IPS DF 4.7 (cell line): Measurements from ENCODE around the gene EPHA8.

Experiments used
- DNase-seq: peaks from one replicate; pipeline ENCODE4 v3.0.0-alpha.2; 2013; ENCODE audit warnings: low spot score; ENCODE audit errors: extremely low read depth

The EPHA8 gene

DNA sequence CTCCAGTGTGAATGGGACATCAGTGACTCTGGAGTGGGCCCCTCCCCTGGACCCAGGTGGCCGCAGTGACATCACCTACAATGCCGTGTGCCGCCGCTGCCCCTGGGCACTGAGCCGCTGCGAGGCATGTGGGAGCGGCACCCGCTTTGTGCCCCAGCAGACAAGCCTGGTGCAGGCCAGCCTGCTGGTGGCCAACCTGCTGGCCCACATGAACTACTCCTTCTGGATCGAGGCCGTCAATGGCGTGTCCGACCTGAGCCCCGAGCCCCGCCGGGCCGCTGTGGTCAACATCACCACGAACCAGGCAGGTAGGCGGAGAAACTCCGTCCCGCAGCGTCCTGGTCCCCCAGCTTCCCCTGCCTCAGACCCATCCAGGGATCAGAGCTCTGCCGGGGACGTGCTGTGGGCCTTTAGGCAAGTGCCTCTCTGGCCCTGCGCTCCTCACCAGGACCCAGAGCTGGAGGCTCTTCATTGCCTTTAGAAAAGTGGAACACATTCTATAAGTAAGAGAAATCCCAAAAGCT is 25.7 kb downstream of the EPHA8 start:
- DNase-seq, result no peak

DNA sequence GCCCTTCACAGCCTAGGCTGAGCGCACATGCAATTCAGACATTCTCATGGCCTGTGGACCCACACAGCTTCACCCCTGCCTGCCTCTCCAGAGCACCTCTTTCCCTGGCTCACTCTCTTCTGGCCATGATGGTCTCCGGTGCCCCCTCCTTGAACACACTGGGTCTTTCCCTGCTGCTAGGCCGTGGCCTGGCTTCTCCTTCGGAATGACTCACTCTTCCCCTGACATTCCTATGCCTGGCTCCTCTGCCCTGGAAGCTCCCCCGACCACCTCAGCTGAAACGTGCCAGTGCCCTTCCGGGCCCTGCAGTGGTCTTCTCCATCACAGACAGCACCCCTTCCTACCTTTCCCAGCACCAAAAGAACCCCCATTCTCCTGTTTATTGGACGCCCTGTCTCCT is 28.3 kb downstream of the EPHA8 start:
- no peak for DNase-seq

DNA sequence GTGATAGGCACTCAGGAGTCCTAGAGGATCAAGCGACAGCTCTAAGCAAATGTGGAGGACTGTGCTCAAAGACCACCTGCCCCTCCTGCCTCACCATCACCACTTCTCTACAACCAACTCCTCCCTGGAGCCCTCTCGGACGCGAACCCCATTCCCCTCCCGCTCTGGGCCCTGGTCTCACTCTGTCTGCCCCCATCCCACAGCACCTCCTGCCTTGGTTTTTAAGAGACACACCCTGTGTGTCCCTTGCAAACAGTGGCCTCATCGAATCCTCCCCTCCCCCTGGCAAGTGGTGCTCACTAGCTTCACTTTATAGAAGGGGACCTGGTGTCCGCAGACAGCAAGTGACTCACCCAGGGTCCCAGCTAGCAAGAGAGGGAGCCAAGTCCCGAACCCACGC is 28.8 kb downstream of the EPHA8 start:
- no peak for DNase-seq

DNA sequence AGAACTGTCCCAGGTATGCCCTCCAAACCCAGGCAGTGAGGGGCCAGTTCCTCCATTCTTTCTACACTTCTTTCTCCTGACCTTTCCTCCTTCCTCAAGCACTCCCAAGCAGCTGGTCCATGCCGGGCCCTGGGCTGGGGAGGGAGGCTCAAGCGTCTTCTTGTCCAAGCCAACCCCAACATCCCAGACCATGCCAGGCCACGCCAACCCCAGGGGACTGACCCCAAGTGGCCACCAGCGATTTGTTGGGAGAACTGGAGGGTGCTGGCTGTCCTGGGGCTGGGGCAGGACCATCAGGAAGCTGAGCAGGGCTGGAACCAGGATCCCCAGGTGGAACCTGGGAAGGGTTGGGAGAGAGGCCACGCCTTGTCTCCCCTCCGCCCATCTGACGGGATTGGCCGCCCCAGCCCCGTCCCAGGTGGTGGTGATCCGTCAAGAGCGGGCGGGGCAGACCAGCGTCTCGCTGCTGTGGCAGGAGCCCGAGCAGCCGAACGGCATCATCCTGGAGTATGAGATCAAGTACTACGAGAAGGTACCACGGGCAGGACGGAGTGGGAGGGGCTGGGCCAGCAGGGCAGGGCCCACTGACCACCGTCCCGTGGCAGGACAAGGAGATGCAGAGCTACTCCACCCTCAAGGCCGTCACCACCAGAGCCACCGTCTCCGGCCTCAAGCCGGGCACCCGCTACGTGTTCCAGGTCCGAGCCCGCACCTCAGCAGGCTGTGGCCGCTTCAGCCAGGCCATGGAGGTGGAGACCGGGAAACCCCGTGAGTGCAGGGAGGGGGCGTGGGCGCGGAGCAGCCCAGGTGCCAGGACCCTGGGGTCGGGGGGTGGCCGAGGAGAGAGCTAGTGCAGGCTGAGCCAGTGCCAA is 29.9 kb downstream of the EPHA8 start:
- no peak for DNase-seq

DNA sequence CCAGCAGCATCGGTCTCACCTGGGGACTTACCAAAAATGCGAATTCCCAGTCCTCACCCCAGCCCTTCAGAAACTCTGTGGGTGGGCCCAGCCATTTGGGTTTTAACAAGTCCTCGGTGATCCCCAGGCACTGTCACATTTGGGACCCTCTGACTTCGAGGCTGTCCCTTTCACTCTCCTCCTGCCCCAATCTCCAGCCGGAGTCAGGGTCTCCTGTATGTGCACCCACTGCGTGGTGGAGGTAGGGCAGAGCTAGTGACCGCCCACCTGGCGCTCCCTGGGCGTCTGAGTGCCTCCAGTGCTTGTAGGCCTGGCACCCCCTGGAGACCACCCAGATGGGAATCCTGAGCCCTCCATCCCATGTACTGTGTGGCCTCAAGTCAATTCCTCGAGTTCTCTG is 31.1 kb downstream of the EPHA8 start:
- no peak for DNase-seq

DNA sequence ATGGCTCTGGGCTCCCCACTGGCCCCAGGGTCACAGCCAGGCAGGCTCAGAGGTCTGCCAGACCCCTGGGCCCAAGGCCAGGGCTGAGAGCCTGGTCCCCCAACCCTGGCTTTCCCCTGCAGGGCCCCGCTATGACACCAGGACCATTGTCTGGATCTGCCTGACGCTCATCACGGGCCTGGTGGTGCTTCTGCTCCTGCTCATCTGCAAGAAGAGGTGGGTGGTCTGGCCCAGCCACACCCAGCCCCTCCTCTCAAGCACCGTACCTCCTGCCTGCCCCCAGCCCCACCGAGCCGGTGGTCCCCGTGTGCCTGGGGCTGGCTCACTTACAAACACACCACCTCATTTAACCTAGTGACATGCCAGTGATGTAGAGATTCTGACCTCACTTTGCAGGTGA is 31.8 kb downstream of the EPHA8 start:
- no peak for DNase-seq

DNA sequence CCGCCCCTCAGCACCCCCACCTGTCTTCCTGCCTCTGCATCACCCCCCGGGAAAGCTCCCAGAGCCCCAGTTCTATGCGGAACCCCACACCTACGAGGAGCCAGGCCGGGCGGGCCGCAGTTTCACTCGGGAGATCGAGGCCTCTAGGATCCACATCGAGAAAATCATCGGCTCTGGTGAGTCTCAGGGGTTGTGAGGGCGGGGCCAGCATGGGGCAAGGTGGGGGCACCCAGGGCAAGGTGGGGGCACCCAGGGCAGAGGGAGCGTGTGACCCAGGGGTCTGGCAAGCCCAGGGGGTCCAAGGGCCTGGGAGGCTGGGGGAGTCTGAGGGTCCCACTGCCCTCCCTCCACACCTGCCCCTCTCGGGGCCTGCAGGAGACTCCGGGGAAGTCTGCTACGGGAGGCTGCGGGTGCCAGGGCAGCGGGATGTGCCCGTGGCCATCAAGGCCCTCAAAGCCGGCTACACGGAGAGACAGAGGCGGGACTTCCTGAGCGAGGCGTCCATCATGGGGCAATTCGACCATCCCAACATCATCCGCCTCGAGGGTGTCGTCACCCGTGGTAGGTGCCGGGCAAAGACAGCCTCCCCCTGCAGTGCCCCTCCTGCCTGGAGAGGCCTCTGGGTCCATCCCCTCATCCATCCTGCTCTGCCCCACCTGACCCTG is 34.1 kb downstream of the EPHA8 start:
- DNase-seq, result no peak

DNA sequence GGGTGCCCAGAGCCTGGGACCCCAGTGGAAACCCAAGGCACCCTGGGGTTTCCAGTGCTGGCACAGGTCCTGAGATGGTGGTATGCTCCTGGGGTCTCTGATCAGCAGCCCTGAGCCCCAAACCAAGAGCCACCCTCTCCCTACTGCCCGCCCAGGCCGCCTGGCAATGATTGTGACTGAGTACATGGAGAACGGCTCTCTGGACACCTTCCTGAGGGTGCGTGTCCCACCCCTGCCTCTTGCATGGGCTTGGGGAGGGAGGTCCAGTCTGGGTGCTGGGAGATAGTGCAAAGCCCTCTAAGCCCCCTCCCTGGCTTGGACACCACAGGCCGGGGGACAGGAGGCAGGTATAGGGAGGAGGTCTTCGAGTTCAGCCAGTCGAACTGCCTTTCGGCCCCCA is 34.7 kb downstream of the EPHA8 start:
- DNase-seq, result no peak

DNA sequence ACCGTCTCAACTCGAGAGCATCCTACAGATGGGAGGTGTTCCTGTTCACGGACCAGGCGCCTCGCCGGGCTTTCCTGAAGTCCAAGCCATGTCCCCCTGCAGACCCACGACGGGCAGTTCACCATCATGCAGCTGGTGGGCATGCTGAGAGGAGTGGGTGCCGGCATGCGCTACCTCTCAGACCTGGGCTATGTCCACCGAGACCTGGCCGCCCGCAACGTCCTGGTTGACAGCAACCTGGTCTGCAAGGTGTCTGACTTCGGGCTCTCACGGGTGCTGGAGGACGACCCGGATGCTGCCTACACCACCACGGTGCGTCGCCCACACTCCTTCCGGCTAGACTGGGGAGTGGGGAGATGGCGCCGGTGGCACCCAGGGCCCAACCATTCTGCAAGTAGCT is 35.4 kb downstream of the EPHA8 start:
- no peak for DNase-seq

DNA sequence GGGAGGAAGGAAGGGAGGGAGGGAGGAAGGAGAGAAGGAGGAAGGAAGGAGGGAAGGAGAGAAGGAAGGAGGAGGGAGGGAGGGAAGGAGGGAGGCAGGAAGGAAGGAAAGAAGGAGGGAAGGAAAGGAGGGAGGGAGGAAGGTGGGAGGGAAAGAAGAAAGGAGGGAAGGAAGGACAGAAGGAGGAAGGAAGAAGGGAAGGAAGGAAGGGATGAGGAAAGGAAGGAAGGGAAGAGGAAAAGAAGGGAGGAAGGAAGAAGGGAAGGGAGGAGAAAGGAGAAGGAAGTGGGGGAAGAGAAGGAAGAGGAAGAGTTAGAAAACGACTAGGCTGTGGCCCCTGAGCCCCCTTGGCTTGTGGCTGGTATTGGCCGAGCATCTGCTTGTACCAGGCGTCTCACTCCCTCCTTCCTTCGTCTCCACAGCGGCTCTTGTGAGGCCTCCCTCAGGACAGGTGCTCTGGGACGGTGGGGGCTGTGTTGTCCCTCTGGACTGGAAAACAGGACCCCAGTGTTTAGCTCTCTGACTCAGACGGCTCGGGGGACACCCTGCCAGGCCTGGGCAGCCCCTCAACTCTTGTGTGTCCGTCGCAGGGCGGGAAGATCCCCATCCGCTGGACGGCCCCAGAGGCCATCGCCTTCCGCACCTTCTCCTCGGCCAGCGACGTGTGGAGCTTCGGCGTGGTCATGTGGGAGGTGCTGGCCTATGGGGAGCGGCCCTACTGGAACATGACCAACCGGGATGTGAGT is 37.0 kb downstream of the EPHA8 start:
- no peak for DNase-seq

DNA sequence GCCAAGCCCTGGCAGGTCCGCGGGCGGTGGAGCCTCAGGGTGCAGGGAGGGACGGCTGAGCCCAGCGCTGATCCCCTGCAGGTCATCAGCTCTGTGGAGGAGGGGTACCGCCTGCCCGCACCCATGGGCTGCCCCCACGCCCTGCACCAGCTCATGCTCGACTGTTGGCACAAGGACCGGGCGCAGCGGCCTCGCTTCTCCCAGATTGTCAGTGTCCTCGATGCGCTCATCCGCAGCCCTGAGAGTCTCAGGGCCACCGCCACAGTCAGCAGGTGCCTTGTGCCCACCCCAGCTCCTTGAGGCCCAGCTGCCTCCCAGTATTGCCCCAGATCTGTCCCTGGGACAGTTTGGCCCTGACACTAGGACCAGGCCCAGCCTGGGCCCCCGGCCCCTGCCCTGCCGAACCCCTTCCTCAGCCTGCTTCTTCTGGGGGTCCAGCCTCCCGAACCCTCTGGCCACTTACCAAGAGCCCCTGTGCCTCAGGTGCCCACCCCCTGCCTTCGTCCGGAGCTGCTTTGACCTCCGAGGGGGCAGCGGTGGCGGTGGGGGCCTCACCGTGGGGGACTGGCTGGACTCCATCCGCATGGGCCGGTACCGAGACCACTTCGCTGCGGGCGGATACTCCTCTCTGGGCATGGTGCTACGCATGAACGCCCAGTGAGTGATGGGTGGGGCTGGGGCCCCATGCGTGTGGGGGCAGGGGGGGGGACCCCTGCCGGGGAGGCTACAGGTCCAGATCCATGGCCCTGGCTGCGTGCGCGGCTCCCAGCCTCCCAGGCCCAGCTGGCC is 37.7 kb downstream of the EPHA8 start:
- DNase-seq, result no peak

DNA sequence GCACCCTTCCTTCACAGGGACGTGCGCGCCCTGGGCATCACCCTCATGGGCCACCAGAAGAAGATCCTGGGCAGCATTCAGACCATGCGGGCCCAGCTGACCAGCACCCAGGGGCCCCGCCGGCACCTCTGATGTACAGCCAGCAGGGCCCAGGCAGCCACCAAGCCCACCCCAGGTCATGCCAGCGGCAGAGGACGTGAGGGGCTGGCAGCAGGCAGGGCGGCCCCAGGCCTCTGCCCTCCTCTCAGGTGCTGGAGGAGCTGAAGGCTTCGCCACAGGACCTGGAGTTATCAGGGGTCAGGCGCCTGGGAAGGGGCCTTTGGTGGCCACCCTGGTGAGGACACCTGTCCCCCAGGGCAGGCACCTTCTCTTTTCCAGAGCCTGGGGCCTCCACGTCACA is 38.3 kb downstream of the EPHA8 start:
- no peak for DNase-seq

DNA sequence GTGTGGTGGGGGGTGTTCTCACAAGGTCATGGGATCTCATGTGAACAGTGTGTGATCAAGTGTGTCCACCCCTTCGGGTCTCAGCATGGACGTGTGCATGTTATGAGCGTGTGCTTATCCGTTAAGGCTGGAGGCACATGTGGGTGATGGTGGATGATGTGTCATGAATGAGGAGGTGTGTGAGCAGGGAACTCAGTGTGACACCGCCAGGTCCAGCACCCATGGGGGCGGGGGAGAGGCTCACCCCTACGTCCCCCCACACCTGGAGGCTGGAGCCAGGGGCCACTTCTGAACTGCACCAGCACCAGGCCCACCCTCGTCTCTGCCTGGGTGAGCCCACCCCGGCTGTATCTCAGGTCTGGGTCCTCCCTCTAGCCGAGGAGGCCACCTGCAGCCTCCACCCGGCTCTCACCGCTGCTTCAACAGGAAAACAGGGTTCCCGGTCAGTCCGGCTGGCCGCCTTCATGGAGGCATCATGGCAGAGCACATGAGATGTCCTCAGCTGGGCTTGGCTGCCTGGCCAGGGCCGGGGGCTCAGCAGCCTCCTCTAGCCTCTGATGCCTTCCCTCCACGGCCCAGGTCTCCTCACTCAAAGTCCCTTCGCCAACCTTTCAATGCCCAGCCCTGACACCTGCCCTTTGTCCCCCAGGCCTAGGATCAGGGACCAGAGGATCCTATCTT is 38.9 kb downstream of the EPHA8 start:
- no peak for DNase-seq

DNA sequence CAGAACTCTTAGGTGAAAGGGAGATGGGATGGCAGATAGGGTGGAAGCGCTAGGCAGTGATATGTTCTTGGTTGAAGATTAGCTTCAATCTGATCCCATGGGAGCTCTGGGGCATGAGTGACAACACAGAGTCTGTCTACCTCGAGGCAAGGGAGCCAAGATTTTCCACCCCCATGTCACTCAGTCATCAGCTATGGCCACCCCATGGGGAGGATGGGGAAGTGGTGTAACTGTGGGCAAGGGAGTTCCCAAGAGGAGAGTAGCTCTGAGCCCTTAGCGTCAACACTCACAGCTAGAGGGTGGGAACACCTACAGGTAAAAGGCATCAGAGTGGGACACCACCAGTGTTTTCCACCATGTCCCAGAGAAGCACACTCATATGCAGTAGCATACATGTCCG is 42.9 kb downstream of the EPHA8 start:
- no peak for DNase-seq

DNA sequence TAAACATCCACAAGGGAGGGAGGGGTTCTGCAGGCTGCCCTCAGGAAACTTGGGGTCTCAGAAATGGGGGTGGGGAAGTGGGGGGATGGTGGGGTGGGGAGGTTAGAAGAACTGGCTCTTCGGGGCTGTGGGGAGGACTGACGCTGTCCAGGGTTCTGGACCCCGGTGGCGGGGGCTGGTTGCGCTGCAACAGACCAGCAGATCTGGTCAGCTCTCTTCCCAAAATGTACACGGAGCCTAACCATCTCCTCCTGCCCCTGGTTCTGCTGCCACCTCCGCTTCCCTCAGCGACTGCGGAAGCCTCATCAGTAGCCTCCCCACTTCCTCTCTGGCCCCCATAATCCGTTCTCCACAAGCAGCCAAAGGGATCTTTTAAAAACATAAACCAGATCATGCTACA is 43.9 kb downstream of the EPHA8 start:
- DNase-seq, result no peak

DNA sequence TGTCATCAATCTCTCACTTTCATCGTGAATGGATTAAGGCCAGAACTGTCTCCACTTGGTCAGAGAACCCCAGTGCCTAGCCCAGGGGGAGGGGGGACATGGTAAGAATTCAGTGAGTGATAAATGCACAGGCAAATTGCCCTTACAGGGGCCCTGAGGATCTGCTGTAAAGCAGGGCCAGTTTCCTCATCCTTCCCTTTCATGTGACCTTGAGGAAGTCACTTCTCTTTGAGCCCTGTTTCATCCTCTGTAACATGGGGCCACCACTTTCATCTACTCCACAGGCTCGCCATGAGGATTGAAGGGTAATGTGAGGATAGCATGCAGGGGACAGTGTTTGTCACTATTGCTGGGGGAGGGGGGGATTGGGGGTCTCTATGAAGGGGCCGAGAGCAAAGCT is 45.1 kb downstream of the EPHA8 start:
- DNase-seq, result no peak

DNA sequence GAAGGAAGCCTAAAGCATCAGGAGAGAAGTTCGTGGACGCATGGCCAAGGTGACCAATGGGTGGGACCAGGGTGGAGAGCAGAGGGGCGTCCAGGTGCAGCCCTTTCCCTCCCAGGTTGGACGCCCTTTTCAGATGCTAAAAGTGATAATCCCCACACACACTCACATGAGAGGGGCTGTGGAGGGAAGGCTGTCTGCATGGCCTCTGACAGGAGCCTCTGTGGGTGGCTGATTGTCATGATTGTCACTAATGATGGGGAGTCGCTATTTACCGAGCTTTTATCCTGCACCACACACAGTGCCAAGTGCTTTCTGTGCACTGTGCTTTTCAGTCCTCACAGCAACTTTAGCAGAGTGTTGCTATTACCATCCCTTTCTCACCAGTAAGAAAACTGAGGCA is 46.0 kb downstream of the EPHA8 start:
- no peak for DNase-seq

DNA sequence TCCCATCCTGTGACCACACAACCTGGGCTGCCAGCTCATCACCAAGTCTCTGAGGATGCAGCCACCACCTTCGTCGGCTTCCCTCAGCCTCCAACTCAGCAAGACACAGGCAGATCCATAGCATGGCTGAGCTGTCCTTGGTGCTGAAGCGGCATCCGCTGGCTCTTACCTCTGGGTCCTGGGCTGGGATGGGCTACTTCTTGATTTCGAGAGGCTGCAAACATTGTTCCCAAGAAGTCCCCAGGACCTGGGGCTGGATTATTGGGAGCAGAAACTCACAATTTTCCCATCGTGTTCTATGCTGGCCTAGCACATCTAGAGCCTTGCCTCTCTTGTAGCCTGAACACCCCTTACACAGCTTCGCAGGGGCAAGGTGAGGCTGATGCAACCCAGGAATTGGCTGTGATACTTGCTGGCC is 48.2 kb downstream of the EPHA8 start:
- peak; percentile 72 for DNase-seq

DNA sequence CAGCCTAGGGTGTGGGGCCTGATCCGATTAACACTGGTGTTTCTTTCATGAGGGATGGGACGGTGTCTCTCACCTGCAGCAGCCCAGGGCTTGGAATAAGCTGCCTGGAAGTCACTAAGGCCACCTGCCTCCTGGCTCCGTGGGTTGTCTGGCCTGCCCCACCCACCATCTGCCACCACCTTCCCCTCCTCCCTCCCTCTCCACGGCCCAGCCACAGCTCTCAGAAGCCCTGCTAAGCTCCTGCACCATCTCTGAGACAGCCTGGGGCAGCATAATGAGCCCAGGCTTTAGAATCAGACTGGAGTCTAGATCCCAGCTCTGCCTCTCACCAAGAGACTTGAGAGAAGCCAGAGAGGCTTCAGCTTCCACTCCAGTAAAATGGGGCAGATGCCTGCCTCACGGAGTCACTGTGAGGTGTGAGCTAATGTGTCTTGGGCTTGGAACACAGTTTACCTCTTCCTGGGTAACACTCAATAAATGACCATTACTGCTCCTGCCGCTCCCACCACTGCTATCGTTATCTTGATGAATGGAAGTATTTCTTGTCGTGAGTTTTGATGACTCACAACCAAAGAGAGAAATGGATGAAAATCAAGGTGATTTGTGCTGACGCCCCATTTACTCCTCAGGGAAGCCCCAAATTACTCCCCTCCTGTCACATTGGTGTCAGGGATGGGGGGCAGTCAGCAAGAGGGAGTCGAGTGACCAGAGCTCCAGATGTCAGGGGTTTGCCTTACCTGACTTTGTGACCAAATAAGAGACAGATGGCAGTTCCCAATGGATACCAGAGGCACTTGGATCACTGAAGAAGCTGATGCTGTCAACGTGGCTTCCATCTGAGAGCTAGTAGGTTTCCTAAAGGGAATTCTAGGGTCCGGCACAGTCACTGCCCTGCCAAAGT is 49.6 kb downstream of the EPHA8 start:
- DNase-seq, result no peak

DNA sequence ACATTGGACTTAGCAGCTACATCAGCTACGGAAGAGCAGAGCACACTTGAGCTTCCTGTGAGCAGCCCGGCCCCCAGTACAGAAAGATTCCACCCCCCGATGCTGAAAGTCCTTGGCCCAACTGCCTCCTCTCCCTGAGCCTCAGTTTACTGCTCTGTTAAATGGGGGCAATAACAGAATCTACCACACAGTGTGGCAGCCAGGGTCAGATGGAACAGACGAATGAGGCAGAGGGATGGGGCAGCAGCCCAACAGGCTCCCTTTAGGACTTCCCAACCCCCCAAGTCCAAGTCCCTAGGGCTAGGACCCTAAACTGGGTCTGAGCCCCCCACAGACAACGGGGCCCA is 50.3 kb downstream of the EPHA8 start:
- DNase-seq, result no peak
